Measurements from ENCODE around the gene MOB1A. TPM values are rescaled to one million over a fixed set of nuclear protein-coding genes. Genes with fewer than 3 reads are reported as not detected.

Gene MOB1A
- total RNA-seq, 1 experiment from 2014 or later: 95.1 TPM

- Mint-ChIP-seq H3K9me3 (no peaks in the 10 kb centered on the region), H3K4me3 (no peak overlapping the region)
Measured at GRCh38 chr2:74226648-74227213, 48.1 kb upstream of the MOB1A start.

More at GRCh38 chr2:74226648-74227213, 48.1 kb upstream of the MOB1A start:
- no peak overlapping the region for H2BK12ac ChIP-seq (ENCODE audit: insufficient read length, low read depth, low read length)
- no peak overlapping the region for H2BK5ac ChIP-seq (ENCODE audit: insufficient read length, low read length)
- H3K9ac ChIP-seq (ENCODE audit: extremely low read depth, insufficient read length, low read length): no peak overlapping the region
- H4K5ac ChIP-seq (ENCODE audit: insufficient read length, low read depth, low read length): no peak overlapping the region
- H4K91ac ChIP-seq (ENCODE audit: insufficient read length, low read depth, low read length): no peak overlapping the region
- H3K14ac ChIP-seq (ENCODE audit: insufficient read depth, low read length): no peak overlapping the region; the same call in 1 of the 2 replicates
- H3K4me1 ChIP-seq (ENCODE audit: insufficient read depth, low read length): no peaks in the 10 kb centered on the region
- H4K8ac ChIP-seq (replicated peaks; ENCODE audit: insufficient read length, low read depth, low read length): no peak overlapping the region
- H3K23ac ChIP-seq (ENCODE audit: insufficient read length, low read depth, low read length): no peak overlapping the region
- H2BK20ac ChIP-seq (ENCODE audit: low read depth, low read length, poor library complexity, severe bottlenecking): no peak overlapping the region
- no peak overlapping the region for H3K4ac ChIP-seq (ENCODE audit: low read depth, low read length)
- H2BK120ac ChIP-seq (ENCODE audit: low read depth, low read length, poor library complexity, severe bottlenecking): no peak overlapping the region
- H2BK15ac ChIP-seq (ENCODE audit: low read depth, low read length): no peak overlapping the region
- no peaks in the 10 kb centered on the region for H3K9me3 ChIP-seq (ENCODE audit: control insufficient read depth, low read depth, low read length)
- H3K27me3 Mint-ChIP-seq (ENCODE audit: low read depth): peaks cover 17% of the 10 kb centered on the region
- no peak overlapping the region for H3K27ac ChIP-seq (ENCODE audit: insufficient read length, low read depth, low read length)
- H3K27me3 ChIP-seq (ENCODE audit: insufficient read depth, low read length): no peaks in the 10 kb centered on the region
- no peak for DNase-seq
- H3K23me2 ChIP-seq (ENCODE audit: insufficient read length, low read depth, low read length, poor library complexity, severe bottlenecking): no peaks in the 10 kb centered on the region
- H3K56ac ChIP-seq (ENCODE audit: insufficient read length, low read depth, low read length): no peak overlapping the region
- H3K79me2 ChIP-seq (ENCODE audit: insufficient read depth, low read length): no peaks in the 10 kb centered on the region
- no peak overlapping the region for H3K27ac Mint-ChIP-seq
- TF ChIP-seq CTCF (conservative IDR thresholded peaks at IDR 0.05): no peak
- no peak overlapping the region for H3T11ph ChIP-seq (ENCODE audit: low read length)
- no peaks in the 10 kb centered on the region for H4K20me1 ChIP-seq (ENCODE audit: control insufficient read depth, insufficient read depth, insufficient read length)
- H3K79me1 ChIP-seq (ENCODE audit: insufficient read depth, low read depth, low read length, poor library complexity, severe bottlenecking): no peaks in the 10 kb centered on the region
- H2AK5ac ChIP-seq (ENCODE audit: insufficient read length, low read length): no peak overlapping the region
- WGBS (ENCODE audit: extremely low coverage, insufficient read length, low lambda C conversion rate): no CpG with 5 or more reads among the region's 21 CpGs
- peaks cover 0 to 4% (median 0%) of the 10 kb centered on the region in 3 experiments; a peak in 1 of 7 replicates for H3K36me3 Mint-ChIP-seq (ENCODE audit: insufficient read depth in 1 of 3, low read depth in 3 of 3)
- peaks cover 9 to 19% of the 10 kb centered on the region in 2 experiments for H3K4me1 Mint-ChIP-seq
- no peak overlapping the region for H3K18ac ChIP-seq (ENCODE audit: insufficient read length, low read depth, low read length)
- no peak overlapping the region for H3K4me2 ChIP-seq (ENCODE audit: insufficient read depth, insufficient read length, low read length)
- H2AFZ ChIP-seq (ENCODE audit: low read length): no peak overlapping the region

All from H9 (cell line).